Stimulated activated CD4-positive, alpha-beta T cell treated with anti-CD3 and anti-CD28 coated beads, Interleukin-15, amount 100 ng/mL, for 24 hours (primary cell): ENCODE measurements around the gene ATP2A1.

Source experiments
- DNase-seq: peaks from one replicate; pipeline ENCODE4 v3.0.0-alpha.2; 2020

Gene ATP2A1

DNA sequence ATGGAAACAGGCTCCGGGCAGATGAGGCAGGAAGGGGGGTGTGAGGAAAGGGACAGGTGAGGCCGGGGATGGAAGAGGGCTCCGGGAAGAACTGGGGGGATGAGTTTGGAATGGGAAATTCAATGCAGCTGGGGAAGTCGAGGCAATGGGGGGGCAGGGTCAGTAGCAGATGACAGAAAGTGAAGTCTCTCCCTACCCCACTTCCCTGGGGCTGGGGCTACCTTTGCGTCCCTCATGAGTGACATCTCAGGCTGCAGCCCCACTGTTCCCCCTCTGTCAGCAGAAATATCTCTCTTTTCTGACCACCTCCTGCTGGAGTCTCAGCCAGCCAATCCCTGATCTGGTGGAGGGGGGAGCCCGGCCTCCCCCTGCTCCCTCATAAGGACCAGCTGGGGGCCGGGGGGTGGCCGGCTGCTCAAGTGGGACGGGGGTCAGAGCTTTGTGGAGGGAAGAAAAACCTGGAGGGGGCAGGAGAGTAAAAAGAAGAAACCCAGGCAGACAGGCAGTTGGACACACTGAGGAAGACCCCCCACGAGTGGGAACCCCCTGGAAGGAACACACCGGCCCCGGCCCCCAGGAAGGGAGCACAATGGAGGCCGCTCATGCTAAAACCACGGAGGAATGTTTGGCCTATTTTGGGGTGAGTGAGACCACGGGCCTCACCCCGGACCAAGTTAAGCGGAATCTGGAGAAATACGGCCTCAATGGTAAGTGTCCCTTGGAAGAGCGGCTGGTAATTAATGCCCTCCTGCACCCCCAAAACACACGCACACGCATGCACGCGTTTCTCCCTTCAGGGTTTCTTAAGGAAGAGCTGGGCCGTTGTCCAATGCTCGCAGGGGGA lies at the start of gene ATP2A1:
Gene ATP2A1 (plus strand): TSS at position 406 of the 844 bp plus-strand sequence. CDS start 184 bp downstream, at position 590.
- DNase-seq = no peak

GRCh38 chr16:28829747-28830146 lies 48.5 kb upstream of the ATP2A1 start:
- DNase-seq = no peak

- no peak for DNase-seq
Measured at GRCh38 chr16:28830531-28830930, 47.8 kb upstream of the ATP2A1 start.

DNA sequence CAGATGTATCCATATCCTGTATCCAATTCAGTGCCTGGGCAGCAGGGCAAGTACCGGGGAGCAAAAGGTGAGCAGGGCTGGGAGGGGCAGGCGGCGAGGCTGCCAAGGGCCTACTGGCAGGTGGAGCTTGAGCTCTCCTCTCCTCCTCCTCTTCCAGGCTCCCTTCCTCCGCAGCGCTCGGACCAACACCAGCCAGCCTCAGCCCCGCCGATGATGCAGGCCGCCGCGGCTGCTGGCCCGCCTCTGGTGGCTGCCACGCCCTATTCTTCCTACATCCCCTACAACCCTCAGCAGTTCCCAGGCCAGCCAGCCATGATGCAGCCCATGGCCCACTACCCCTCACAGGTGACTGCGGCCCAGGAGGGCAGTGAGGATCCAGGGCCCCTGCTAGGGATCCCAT lies 43.9 kb upstream of the ATP2A1 start:
- DNase-seq = no peak

GRCh38 chr16:28834873-28835863 lies 43.1 kb upstream of the ATP2A1 start:
- no peak for DNase-seq

GRCh38 chr16:28835864-28836760 lies 42.2 kb upstream of the ATP2A1 start:
- DNase-seq = no peak

DNA sequence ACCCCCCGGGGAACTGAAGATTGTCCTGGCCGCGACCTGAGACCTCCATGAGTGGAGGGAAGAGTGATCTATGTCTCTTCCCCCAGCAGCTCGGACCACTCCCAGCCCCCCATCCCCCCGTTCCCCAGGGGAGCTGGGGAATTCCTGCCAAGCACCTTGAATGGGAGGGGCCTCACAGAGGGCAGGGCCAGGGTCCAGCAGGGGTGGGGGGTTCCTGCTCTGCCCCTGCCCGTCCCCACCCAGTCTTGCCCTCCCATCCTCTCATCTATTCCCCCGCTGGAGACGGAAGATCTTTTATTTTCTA lies 41.6 kb upstream of the ATP2A1 start:
- no peak for DNase-seq

GRCh38 chr16:28837672-28838557 lies 40.4 kb upstream of the ATP2A1 start:
- no peak for DNase-seq

DNA sequence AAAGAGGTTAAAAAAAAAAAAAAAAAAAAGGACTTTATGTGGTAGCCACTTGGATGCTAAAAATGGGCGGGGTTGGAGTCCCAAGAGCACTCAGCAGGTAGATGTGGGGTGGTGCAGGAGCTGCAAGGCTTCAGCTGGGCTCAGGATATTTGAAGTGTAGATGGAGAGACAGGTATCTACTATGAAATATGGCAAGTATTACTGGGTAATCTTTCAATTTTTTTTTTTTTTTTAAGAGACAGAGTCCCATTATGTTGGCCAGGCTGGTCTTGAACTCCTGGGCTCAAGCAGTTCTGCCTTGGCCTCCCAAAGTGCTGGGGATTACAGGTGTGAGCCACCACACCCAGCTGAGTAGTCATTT lies 39.8 kb upstream of the ATP2A1 start:
- no peak for DNase-seq

GRCh38 chr16:28839004-28839639 lies 39.2 kb upstream of the ATP2A1 start:
- DNase-seq = no peak

GRCh38 chr16:28839899-28840298 lies 38.4 kb upstream of the ATP2A1 start:
- DNase-seq = no peak

GRCh38 chr16:28842696-28843095 lies 35.6 kb upstream of the ATP2A1 start:
- DNase-seq = no peak

DNA sequence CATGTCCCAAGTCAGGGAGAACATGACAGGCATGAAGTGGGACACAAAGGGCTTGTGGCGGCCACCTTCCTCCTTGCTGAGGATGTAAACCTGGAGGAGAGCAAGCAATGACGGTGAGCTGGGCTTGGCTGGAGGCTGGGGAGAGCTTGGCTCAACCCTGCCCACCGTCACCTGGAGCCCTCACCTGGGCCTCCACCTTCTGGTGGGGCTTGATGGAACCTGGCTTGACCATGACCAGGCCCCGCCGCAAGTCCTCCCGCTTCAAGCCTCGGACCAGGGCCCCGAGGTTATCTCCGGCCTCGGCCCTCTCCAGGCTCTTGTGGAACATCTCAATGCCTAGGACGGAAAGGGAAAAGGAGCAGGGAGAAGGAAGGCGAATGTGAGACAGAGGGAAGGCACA lies 34.5 kb upstream of the ATP2A1 start:
- DNase-seq = no peak

DNA sequence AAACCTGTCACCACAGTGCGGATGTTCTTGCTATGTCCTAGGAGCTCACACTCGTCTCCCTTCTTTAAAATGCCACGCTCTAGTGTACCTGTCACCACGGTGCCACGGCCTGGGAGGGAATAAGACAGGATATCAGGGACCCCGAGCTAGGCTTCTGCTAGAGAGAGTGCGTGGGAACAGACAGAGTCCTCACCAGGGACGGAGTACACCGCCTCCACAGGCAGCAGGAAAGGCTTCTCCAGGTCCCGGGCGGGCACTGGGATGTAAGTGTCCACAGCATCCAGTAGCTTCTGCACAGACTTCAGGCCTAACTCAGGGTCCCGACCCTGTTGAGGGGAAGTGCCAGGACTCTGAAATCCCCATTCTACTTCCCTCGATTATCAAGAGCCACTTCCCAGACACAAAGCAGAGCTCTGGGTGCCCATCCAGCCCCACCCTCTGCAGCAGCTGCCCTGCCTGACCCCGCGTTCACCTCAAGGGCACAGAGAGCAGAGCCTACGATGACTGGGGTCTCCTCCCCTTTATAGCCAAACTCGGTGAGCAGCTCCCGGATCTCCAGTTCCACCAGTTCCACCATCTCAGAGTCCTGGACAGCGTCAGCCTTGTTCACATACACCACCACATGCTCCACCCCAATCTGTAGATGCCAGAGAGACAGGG lies 33.9 kb upstream of the ATP2A1 start:
- no peak for DNase-seq

DNA sequence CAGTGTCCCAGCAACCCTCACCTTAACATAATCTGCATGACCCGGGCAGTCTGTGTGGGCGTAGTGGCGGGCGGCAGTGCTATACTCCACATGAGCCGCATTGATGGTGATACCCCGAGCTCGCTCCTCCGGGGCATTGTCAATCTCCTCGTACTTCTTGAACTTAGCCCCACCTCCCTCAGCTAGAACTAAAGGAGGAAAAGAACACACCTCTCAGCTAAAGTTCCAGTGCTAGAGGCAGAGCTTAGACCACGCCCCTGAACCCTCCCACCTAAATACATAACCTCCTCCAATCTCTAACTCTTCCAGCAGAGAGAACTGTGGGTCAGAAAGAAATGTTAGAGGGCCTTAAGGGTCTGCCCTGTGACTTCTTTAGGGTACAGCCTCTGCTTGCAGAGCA lies 33.0 kb upstream of the ATP2A1 start:
- DNase-seq = peak; percentile 71

DNA sequence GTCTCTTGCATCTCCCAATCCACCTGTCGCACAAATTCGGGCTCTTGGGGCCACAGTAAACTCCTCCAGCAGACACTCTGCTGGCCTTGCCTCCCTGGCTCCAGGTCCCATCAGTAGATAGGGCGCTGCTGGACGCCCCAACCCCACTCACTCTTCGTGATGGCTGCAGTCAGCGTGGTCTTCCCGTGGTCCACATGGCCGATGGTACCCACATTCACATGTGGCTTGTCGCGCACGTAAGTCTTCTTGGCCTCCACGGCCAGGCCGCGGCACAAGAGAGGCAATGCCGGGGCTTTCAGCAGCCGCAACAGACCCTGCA lies 32.6 kb upstream of the ATP2A1 start:
- peak; percentile 31 for DNase-seq

- peak; percentile 98 for DNase-seq
Measured at GRCh38 chr16:28846080-28846932, 32.0 kb upstream of the ATP2A1 start, which contains the start of gene TUFM. TSS of gene TUFM (minus strand) at chr16:28846348. CDS start at chr16:28846269, 79 bp downstream.

- DNase-seq = no peak
Measured at GRCh38 chr16:28846933-28847273, 31.4 kb upstream of the ATP2A1 start.

- DNase-seq = no peak
Measured at GRCh38 chr16:28858421-28858820, 19.9 kb upstream of the ATP2A1 start.

GRCh38 chr16:28859326-28859725 lies 19.0 kb upstream of the ATP2A1 start:
- no peak for DNase-seq
